Right renal pelvis (tissue), 4 donors: ENCODE measurements around the gene BCLAF1. TPM values are rescaled to one million over a fixed set of nuclear protein-coding genes. Genes with fewer than 3 reads are reported as not detected.

ENCODE experiments used
- DNase-seq, 4 donors: peaks; one replicate each; pipeline ENCODE4 v3.0.0-alpha.2; 2013; ENCODE audit warnings: low read depth in 4 of 4, low spot score in 3 of 4, missing footprints in 1 of 4
- polyA plus RNA-seq, 4 donors: library from polyadenylated mRNA; unstranded; fragments of 120-200 nt; gene quantifications; one replicate each; pipeline ENCODE4 v1.2.1, GENCODE V29; 2013; ENCODE audit not compliant: insufficient read length in 4 of 4

The BCLAF1 gene
- polyA plus RNA-seq, 4 donors, result 178 to 231 (median 222) TPM

DNA sequence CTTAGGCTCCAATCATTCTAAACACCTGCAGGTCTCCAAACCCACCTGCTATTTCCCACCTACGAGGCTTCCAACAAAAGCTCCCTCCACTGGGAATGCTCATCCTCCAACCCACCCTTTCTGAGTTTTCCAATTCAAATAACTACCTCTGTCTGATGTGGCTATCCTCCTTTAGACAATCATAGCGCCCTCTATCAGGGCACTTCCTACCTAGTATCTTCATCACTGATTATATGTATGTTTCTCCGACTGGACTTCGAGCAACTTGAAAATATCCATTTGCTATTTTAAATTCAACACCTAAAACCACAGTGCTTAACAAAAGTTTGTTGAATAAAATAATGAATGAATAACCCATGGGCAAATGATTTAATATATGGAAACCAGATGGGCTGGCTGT lies 80.9 kb downstream of the BCLAF1 start:
- DNase-seq, result no peak

Other genes starting within 250 kb of the BCLAF1 start
- 1 to 10 TPM; 2.2 to 3.2 (median 2.9) TPM for gene MTFR2, start 39.5 kb downstream of the BCLAF1 start, polyA plus RNA-seq